GF-D8 (cell line): ENCODE data around the gene JMJD7.

Source experiments
- DNase-seq: peaks from one replicate; lab custom pipeline; 2025; lab: John Stamatoyannopoulos, UW

The JMJD7 gene

GRCh38 chr15:41866263-41866703 is 38.4 kb downstream of the JMJD7 start:
- DNase-seq: no peak

- DNase-seq: no peak
Measured at GRCh38 chr15:41866872-41867579, 39.1 kb downstream of the JMJD7 start.

- no peak for DNase-seq
Measured at GRCh38 chr15:41868321-41868720, 40.4 kb downstream of the JMJD7 start.

GRCh38 chr15:41869770-41870688 is 42.1 kb downstream of the JMJD7 start:
- no peak for DNase-seq

- DNase-seq: no peak
Measured at GRCh38 chr15:41870689-41871081, 42.8 kb downstream of the JMJD7 start.

GRCh38 chr15:41871175-41871905 is 43.4 kb downstream of the JMJD7 start:
- DNase-seq: no peak

GRCh38 chr15:41872166-41872747 is 44.4 kb downstream of the JMJD7 start:
- DNase-seq: no peak

- no peak for DNase-seq
Measured at GRCh38 chr15:41873711-41874110, 45.8 kb downstream of the JMJD7 start.

GRCh38 chr15:41874736-41875135 is 46.8 kb downstream of the JMJD7 start:
- DNase-seq: no peak

- DNase-seq: no peak
Measured at GRCh38 chr15:41876007-41876406, 48.1 kb downstream of the JMJD7 start.

GRCh38 chr15:41876689-41877088 is 48.8 kb downstream of the JMJD7 start:
- DNase-seq: no peak

- DNase-seq: no peak
Measured at GRCh38 chr15:41877631-41878354, 49.9 kb downstream of the JMJD7 start.

GRCh38 chr15:41878355-41878699 is 50.4 kb downstream of the JMJD7 start:
- DNase-seq: no peak

GRCh38 chr15:41879321-41879845 is 51.5 kb downstream of the JMJD7 start:
- no peak for DNase-seq

- no peak for DNase-seq
Measured at GRCh38 chr15:41880156-41880877, 52.4 kb downstream of the JMJD7 start.

- DNase-seq: no peak
Measured at GRCh38 chr15:41881086-41881485, 53.2 kb downstream of the JMJD7 start.

GRCh38 chr15:41881550-41881919 is 53.6 kb downstream of the JMJD7 start:
- no peak for DNase-seq

GRCh38 chr15:41881920-41882688 is 54.2 kb downstream of the JMJD7 start:
- DNase-seq: no peak

GRCh38 chr15:41882689-41883483 is 55.0 kb downstream of the JMJD7 start:
- no peak for DNase-seq
